ENCODE measurements around the gene DAPK1.

DNA sequence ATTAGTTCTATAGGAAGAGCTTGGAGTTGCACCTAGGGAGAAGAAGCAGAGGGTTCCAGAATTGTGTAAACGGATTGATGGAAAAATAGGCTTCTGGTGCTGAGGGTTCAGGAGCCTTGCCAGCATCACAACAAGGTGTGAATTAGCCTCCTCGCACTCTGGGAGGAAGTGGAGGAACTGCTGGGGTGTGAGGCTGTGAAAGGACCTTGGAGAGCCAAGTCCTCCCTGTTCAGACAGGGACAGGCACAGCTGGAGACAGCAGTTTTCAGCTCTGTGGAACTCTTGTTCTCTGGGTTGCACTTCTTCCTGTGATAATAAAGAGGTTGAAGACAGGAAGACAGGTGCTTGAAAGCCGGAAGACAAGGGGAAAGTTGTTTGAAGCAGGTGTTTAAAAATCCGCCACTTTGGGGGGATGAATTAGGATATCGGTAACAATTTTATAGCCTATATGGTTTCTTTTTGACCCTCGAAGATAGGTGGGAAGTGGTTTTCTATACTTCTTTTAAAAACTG is 22.6 kb downstream of the DAPK1 start:
- TF ChIP-seq CTCF (IDR thresholded peaks at IDR 0.05) (no peak), POLR2AphosphoS5 (IDR thresholded peaks at IDR 0.05; ENCODE audit: insufficient read depth in 1 of 2, low read depth in 1 of 2) (no peak)

Measured in vagina (tissue), 2 donors.